Measurements from ENCODE around the gene VSIG8.

Gene VSIG8

DNA sequence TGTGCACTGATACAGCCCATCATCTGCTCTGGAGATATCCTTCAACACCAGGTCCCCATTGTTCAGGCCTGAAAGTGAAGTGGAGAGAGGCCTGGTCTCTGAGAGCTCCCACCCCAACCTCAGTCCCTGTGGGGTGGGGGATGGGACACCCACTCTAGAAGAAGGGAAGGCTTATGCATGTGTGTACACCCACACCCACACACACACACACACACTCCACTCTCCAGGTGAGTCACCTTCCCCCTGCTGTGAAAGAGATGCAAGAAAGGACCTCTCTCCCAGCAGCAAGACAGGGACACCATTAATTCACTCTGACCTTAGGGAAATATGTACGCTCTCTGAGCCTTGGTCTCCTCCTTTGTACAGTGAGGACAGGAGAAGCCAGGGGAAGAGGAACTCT lies 5.9 kb downstream of the VSIG8 start:
- no peak for DNase-seq (ENCODE audit: low read depth)

DNA sequence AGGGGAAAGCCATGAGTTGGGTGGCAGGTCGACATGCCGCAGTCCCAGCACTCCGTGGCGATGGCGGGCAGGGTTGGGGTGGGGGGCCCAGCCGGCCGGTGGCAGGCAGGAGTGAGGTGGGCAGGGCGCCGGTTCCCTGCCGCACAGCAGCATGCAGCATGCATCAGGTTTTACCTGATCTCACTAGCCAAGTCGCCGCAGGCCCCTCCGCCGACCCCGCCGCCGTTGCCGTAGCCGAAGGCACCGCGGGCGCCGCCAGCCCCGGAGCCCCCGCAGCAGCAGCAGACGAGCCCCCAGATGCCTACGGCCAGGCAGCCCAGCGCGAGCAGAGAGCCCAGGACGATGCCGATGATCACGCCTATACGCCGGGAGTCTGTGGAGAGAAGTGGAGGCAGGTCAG lies 6.7 kb downstream of the VSIG8 start:
- DNase-seq (ENCODE audit: low read depth): no peak

DNA sequence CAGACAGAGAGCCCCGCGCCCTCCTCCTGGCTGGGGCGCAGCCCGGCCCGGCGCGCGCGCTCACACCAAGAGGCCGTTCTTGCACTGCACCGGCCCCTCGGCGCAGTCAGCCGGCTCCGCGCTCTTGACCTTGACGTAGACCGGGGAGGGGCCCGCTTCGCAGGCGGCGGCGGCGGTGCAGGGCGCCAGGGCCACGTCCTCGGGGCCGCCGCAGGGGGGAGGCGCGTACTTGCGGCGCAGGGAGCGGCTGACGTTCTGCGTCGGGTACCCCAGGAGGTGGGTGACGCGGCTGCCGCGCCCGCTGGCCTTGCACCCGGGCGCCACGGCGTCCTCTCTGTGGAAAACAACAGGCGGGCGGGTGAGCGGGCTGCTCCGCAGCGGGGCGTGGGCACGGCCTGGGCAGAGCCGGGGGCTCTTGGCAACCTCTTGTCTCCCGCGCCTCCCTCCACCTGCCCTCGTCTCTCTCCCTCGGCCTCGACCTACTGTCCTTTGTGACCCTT lies 7.7 kb downstream of the VSIG8 start:
- peak; percentile 70 for DNase-seq (ENCODE audit: low read depth)

DNA sequence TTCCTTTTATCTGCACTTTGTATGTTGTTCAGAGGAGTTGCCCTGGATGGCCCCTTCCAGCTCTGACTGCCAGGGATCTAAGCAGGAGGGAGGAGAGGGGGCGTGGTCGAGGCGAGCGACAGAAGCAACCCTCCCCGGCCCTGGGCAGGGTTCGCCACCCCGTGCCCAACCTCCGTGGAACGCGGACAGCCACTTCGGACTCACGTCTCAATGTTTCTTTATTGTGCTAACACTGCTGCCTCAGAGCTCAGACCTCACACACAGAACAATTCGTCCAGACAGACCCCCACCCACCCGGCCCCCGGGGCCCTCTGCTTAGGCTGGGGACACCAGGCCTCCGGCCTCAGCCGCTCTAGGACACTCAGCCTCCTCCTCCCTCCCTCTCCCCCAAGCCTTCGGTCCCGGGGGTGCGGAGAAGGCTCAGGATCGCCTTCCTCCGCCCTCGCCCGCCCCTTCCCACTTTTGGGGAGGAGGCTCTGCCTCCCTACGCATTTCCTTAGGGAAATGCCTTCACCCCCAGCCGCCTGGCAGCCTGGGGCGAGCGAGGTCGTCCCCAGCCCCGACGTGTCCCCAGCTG lies 8.3 kb downstream of the VSIG8 start:
- no peak for DNase-seq (ENCODE audit: low read depth)

DNA sequence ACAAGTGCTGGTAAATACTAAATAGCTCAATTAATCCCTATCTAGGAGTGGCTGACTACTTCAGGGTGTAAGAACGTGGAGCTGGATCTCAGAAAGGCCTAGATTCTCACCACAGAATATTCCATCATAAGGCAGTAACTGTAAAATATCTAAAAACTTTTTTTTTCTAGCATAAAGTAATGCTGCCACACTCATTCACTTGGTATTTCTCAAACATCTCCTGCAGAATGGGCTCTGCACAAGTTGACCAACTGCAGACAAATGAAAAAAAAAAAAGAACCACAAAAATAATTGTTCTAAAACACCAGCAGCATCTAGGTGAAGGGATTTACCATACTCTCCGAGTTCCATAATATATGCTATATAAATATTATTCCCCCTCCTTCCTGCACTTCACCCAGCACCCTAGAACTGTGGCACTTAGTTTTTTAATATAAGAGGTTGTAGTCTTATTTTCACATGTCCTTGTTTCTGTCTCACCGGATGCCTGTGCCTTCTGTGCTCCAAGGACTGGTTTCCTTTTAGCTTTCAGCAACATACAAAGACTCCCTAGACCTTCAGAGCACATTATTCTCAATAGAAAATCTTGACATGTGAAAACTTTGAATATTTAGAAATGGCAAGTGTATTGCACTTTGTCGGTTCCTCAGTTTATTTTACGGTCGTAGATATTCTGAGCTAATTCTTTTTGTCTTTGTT lies 8.9 kb downstream of the VSIG8 start:
- no peak for DNase-seq (ENCODE audit: low read depth)

DNA sequence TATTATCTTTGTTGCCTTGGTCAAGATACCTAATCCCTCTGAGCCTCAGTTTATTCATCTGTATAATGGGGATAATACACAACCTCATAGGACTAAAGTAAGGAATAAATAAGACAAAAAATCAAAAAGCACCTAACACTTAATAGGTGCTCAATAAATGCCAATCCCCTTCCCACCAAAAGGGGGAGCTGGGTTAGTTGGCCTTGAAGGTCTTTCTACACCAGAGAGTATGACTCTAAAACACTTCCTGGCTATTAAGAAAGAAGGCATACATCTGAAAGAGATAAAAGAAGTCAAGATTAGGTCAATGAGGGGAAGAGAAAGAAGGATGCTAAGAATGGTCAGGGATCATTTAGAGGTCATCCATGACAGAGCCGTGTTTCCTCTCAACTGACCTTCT lies 11.1 kb downstream of the VSIG8 start:
- DNase-seq (ENCODE audit: low read depth): no peak

DNA sequence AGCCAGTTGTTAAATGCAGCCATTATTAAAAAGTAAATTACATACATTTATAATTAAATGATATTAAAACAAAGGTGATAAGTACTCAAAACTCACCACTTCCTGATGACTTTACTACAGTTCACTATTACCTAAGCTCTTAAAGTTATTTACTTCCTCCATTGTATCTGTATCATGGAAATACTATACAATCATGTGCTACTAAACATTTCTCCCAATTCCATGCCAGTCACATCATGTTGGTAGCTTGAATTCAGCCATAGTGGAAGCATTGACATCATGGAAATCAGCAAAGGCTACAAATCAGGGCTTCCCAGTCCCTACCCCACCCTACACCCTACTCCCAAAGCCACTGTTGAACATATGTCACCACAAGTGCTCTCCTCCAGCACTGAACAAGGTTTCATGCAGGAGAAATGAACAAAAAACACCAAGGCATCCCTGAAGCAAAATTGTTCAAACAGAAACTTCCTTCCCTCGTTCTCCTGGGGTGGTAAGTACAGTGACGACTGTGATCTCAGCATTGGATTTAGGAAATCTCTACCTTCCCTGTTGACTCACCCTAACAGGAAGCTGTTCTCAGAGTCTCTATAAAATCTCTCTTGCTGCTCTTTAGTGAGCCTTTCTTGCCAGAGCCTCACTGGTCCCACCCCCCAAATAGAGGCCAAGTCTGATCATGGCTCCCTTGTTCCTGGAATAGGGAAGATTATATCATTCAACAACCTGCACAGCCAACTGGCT lies 12.7 kb downstream of the VSIG8 start:
- DNase-seq (ENCODE audit: low read depth): no peak

DNA sequence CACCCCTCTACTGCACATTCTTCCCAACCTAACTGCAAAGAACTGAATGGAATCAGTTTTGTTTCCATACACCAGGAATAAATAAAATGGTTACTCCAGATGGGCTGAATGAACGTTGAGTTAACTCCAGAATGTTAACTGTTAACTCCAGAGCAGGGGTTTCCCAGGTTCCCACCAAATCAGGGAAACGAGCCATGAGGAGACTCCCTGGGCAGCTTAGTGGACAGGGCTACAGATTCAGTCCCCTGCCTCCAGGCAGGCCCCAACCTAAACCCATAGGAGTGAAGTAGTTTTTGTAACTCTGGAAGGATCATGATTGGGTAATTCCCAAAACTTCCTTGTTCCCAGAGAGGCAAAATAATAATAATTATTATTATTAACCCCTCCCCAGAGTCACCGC lies 14.1 kb downstream of the VSIG8 start:
- no peak for DNase-seq (ENCODE audit: low read depth)

DNA sequence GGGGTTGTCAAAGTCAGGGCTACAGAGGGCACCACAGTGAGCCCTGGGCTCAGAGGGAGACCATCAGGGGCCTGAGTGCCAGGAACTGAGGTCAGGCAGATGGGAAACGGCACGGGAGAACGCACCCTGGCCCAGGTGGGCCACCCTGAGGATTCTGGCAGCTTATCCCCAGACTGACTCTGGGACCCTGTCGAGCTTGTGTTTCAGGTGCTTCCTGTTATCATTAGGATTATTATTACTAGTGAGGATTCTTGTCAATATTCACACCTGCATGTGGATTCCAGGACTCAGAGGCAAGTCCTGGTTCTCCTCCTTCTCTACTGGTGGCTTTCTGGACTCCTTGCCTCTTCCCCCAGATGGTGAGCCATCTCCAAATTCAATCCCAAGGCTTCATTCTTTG lies 15.2 kb downstream of the VSIG8 start:
- DNase-seq (ENCODE audit: low read depth): no peak

DNA sequence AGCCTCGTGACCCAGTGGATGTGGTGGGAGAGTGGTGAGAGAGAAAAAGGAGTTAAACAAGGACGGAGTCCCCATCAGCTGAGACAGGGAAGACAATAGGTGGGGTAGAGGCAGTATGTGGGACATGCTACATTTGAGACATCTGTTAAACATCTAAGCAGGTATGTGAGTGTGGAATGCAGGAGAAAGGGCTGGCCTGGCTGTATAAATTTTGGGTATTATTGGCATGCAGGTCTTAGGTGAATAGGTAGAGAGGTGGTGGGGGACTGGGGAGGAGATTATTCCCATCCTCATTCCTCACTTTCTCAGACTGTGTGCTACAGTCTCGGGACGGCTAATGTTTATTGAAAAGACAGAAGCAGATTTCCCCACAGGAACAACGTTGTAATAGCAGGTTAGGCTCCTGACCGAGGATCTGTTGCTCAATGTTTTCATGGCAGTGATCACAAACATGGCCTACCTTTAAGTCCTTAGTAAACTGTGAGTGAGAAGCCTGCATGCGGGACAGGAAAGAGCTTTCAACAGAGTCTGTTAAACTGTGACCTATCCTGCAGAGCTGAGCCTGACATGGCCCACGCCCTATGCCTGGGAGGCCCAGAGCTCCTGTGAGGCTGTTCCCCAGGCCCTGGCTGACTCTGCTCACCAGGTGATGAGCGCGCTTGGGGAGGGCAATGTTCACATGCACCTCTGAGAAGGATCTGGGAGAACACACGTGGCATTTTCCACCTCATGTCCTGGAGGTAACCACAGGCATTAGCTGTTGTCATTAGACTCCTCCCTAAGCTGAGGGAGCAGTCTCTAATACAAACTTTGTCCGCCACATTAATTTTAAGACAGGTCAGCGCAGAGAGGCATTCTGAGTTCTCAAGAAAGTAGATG lies 16.5 kb downstream of the VSIG8 start:
- DNase-seq (ENCODE audit: low read depth): no peak

DNA sequence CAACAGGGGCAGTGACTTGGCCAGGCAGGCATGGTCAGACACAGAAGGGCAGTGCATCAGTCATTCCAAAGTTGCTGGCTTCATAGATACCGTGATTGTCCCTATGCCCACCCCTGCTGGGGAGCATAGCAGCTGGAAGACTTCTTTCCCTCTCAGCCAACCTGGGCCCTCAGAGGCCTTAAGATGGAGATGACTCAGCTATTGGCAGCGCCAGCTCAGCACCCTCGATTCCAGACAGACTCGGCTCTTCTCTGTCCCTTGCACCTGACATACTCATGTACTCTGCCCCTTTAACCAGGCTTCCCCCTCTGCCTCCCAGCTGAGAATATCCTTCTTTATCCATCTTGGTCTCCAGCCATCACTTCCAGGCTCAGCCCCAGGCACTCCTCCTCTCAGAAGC lies 19.0 kb downstream of the VSIG8 start:
- DNase-seq (ENCODE audit: low read depth): no peak

DNA sequence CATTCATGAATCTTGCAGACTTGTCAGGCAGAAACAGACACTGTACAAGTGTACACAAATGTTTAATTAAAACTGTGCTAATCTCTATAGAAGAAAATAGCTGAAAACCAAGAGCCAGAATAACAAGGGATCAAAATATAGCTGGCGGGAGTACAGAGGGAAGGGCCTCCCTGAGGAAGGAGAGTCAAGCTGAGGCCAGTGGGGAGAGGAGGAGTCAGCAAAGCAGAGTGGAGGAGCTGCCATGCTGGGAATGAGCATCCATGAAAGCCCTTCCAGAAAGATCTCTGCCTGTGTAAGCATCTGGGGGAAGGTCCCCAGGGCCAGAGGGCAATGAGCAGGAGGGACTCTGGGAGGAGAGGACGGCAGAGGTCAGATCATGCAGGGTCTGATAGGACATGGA lies 20.7 kb downstream of the VSIG8 start:
- no peak for DNase-seq (ENCODE audit: low read depth)

DNA sequence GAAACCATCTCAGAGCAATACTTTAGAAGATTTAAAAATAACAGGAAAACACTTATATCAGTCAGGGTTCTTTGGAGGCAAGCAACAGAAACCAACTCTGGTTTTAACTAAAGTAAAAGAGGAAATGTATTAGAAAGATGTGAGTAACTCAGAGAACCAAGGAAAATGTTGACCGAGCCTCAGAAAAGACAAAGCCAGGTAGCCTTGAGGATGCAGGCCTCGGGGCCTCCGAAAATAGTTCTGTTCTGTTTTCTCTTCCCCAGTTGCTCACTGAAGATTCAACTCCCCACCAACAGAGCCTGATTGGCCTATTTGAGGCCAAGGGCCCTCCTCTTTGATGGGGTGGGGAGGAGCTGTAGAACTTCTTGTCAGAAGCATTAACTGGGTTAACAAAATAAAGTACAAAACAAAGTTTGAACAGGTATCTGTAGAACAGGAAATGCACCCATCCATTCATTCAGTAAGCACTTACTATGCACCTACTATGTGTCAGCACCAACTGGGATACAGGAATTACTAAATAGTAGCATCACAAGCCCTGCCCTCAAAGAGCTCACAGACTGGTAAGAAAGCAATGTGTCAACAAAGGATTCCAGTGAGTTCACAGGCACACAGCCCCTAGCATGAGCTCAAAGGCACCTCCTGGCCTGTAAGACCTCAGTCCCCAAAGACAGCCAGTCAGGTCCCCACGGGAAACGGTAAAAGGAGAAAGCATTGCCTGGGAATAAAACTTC lies 23.2 kb downstream of the VSIG8 start:
- DNase-seq (ENCODE audit: low read depth): no peak

DNA sequence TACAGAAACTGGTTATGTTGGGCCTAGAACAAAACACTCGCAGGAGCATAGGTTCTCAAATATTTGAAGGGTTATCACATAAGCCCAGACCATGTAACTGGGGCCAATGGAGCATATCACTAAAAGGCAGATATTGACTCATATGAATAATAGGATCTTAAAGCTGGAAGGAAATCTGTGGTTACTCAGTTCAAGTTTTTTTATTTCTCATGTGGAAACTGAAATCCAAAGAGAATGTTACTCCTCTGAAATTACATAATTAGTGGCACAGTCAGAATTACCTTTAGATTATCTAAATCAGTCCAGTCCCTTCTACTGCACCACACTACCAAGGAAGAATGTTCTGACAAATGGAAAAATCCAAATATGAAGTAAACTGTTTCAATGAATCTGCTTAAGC lies 23.7 kb downstream of the VSIG8 start:
- no peak for DNase-seq (ENCODE audit: low read depth)

DNA sequence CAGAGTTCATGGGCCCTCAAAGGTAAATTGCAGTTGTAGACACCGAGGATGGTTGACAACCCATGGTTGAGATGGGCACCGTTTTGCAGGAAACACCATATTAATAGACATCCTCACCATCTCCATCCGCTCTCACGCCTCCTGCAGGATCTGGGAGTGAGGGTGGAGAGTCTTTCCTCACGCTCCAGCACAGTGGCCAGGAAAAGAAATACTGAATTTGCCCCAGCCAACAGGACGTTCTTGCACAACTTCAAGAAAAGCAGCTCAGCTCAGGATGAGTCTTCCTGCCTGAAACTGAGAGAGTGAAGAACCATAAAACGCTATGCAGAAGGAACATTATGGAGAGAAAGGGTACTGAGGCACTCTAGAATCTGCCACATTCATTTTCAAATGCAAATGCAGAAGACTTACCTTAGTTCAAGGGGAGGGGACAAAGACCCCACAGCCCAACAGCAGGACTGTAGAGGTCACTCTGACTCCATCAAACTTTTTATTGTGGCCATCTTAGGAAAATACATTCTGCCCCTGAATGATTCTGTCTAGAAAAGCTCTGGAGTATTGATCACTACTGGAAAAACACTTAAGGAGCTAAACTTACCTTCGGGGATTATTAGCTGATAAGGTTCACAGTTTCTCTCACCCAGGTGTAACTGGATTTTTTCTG lies 26.5 kb downstream of the VSIG8 start:
- no peak for DNase-seq (ENCODE audit: low read depth)

DNA sequence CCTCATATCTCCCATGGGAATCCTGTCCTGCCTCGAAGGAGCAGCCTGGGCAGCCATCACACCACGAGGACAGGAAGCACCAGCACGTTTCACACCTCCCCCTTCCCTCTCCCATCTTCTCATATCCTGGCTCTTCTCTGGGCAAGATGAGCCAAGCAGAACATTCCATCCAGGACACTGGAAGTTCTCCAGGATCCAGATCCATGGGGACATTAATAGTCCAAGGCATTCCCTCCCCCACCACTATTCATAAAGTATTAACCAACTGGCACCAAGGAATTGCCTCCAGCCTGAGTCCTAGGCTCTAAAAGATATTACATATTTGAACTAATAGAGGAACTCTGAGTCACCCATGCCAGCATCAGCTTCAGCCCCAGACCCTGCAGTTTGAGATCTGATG lies 27.1 kb downstream of the VSIG8 start:
- DNase-seq (ENCODE audit: low read depth): no peak

DNA sequence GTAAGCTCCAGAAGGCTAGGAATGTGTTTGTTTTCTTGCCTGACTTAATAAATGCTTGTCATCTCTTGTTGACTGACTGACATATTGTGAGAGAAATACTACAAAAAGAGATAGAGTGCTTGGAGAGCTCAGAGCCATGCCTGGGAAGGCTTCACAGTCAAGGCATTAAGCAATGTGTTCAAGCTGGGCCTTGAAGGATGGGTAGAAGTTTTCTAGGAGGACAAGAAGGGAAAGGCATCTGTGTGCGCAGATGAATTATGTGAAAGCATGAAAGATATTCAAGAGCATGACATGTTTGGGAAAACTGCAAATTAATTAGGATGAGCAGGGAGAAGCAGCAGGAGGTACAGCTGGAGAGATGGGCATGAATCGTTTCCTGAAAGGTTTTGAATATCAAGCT lies 30.1 kb downstream of the VSIG8 start:
- no peak for DNase-seq (ENCODE audit: low read depth)

DNA sequence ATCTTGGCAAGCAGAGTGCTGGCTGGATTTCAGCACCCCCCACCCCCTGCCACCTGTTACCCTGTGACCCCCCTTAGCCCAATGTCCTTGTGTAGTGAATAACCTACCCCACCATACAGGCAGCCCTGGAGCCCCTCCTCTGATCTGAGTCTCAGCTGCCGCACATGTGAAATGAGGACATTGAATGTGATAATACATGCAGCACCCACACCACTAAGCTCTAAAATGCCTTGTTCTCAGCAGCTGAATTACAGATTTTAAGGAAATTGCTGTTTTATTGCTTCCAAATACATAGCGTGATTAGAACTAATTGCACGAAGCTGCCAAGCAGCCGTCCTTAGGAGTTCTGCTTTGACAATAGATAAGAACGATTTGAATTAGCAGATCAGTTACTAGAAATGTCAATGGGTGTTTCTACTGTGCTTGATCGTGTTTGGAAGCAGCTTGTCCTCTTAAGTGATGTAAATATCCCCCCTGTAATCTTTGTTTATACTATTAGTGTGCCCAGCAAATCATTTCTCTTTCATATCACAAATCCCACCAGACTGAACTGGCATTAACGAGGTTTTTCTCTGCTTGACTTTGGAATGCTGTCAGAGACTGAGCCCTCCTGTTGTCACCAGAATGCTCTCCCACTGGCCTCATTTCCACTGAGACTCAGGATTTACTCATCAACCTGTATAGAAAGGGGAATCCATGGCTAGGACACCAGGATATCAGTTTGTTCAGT lies 30.9 kb downstream of the VSIG8 start:
- DNase-seq (ENCODE audit: low read depth): no peak

DNA sequence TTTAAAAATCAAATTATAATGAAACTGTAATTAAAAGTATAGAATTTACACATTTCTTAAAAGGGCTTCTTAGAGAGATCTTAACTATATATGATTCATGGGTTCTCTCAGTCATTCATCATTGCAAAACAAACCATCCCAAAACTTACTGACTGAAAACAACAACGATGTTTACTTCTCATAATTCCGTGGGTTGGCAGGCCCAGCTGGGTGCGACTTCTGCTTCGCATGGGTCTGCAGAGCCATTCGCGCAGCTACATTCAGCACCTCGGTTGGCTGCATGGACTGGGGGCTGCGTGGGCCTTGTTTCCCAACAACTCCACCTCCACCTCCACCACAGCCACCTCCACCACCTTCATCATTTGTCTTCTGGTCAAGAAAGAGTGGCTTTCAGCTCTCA lies 31.7 kb downstream of the VSIG8 start:
- DNase-seq (ENCODE audit: low read depth): no peak

DNA sequence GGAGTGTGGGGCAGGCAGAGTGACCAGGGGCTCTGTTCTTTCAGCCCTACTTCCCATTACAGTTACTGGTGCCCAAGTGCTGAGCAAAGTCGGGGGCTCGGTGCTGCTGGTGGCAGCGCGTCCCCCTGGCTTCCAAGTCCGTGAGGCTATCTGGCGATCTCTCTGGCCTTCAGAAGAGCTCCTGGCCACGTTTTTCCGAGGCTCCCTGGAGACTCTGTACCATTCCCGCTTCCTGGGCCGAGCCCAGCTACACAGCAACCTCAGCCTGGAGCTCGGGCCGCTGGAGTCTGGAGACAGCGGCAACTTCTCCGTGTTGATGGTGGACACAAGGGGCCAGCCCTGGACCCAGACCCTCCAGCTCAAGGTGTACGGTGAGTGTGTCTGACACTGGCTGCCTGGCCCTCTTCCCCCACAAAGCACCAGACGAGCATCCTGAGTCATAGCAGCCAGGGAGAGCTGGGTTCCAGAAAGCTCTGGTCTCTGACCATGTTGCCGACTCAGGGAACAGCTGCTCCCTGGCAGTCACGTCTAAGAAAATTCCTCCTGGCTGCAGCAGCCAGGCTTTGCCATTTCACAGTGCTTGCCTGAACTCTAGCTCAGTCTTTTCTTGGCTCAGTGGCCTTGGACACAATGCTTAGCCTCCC lies 32.5 kb downstream of the VSIG8 start:
- DNase-seq (ENCODE audit: low read depth): no peak

Measured in CMK (cell line).